Measurements from ENCODE around the gene KCNQ1OT1. TPM values are rescaled to one million over a fixed set of nuclear protein-coding genes. Genes with fewer than 3 reads are reported as not detected.

The KCNQ1OT1 gene
- polyA plus RNA-seq, 1 of the 3 experiments (the other 2 are of a cell fraction), result 0.03 TPM

- no CpG with 5 or more reads among the region's 1 CpG for WGBS (ENCODE audit: low lambda C conversion rate)
- Histone ChIP-seq H3F3A (replicated peaks; ENCODE audit: insufficient read depth) (no peaks in the 10 kb centered on the region), H3K36me3 (replicated peaks in 1 of 2; ENCODE audit: control insufficient read depth in 1 of 2, insufficient read depth in 2 of 2, low read length in 1 of 2) (no peaks in the 10 kb centered on the region), H3K9ac (no peak overlapping the region), H4K20me1 (ENCODE audit: insufficient read depth) (no peaks in the 10 kb centered on the region), H3K4me2 (no peak overlapping the region), H3K4me1 (ENCODE audit: control insufficient read depth in 1 of 2, insufficient read depth in 2 of 2, low read depth in 1 of 2, low read length in 1 of 2) (peaks cover 0 to 52% of the 10 kb centered on the region in 2 experiments; a peak in 1 of 4 replicates), H3K79me2 (ENCODE audit: insufficient read depth) (no peaks in the 10 kb centered on the region), H3K27me3 (ENCODE audit: insufficient read depth) (no peaks in the 10 kb centered on the region), H2AFZ (ENCODE audit: low read depth) (no peak overlapping the region), H3K4me3 (ENCODE audit: low read depth in 2 of 2, low read length in 1 of 2) (no peak overlapping the region), H3K9me2 (no peaks in the 10 kb centered on the region), H3K27ac (ENCODE audit: low read depth in 2 of 2, low read length in 1 of 2) (no peak overlapping the region), H3K9me3 (0 out of 2 replicates have a peak, but pooled peaks cover 3% of the 10 kb centered on the region)
- ChIA-PET CTCF (interaction anchor here (1.0 to 4.2 kb wide), 4 partner anchors 11 to 179 kb away, joined by 3 to 26 read pairs (median 9); partner anchors contain the start of gene CDKN1C), POLR2A (interaction anchor here (0.6 kb wide), 1 partner anchor 196 kb away, joined by 3 read pairs; a partner anchor contains a TSS)
- DNase-seq, result no peak
- no peak for TF ChIP-seq TAF1 (IDR thresholded peaks at IDR 0.05; ENCODE audit: borderline replicate concordance, low read depth, low read length)
- TF ChIP-seq RAD21 (IDR thresholded peaks at IDR 0.05; ENCODE audit: low read length), result no peak
- TF ChIP-seq REST (IDR thresholded peaks at IDR 0.05; ENCODE audit: low read depth, low read length), result no peak
- TF ChIP-seq USF2 (IDR thresholded peaks at IDR 0.05; ENCODE audit: borderline replicate concordance, low read depth, low read length), result no peak
- no peak for TF ChIP-seq TCF12 (IDR thresholded peaks at IDR 0.05)
- TF ChIP-seq NRF1 (IDR thresholded peaks at IDR 0.05; ENCODE audit: low read depth, low read length), result no peak
- no peak for TF ChIP-seq MXI1 (IDR thresholded peaks at IDR 0.05; ENCODE audit: low read depth, low read length)
- TF ChIP-seq JUND (IDR thresholded peaks at IDR 0.05), result no peak
- no peak for TF ChIP-seq FOXJ3 (CRISPR knock-in tag; IDR thresholded peaks at IDR 0.05)
- TF ChIP-seq GATA2 (CRISPR knock-in tag; IDR thresholded peaks at IDR 0.05), result no peak
- TF ChIP-seq FOSL2 (IDR thresholded peaks at IDR 0.05; ENCODE audit: borderline replicate concordance, low read depth), result no peak
- TF ChIP-seq RXRA (IDR thresholded peaks at IDR 0.05; ENCODE audit: borderline replicate concordance, low read depth), result no peak
These were observed 6.5 kb upstream of the KCNQ1OT1 start for GRCh38 chr11:2706321-2706720.

Measured in SK-N-SH (cell line).